Lung microvascular endothelial cell (primary cell): ENCODE measurements around the gene RAB6A. TPM values are rescaled to one million over a fixed set of nuclear protein-coding genes. Genes with fewer than 3 reads are reported as not detected.
"Not testable (repeated sequence)": the region's sequence is repeated elsewhere in the genome, so short reads cannot be mapped to it uniquely, and the experiment has no call there.

Experiments used
- DNase-seq, 2 donors: peaks; one replicate each; pipeline versions ENCODE4 v3.0.0 to v3.0.0-alpha.2; 2010; ENCODE audit warnings: low read depth in 2 of 2
- total RNA-seq: library from RNA; depleted of rRNA; stranded (reverse); fragments of >200 nt; gene quantifications from 2 replicates; pipeline ENCODE4 v1.2.1, GENCODE V29; 2014

The RAB6A gene
- total RNA-seq, 1 donor from 2014 or later, result 101 TPM

GRCh38 chr11:73726825-73727224, 34.0 kb downstream of the RAB6A start:
- DNase-seq, result no peak

- no peak for DNase-seq
Observed at GRCh38 chr11:73717136-73717535, 43.7 kb downstream of the RAB6A start.

- DNase-seq, result peak; percentile 18 to 30
Observed at GRCh38 chr11:73716153-73717056, 44.5 kb downstream of the RAB6A start.

GRCh38 chr11:73715541-73715940, 45.3 kb downstream of the RAB6A start:
- DNase-seq, result no peak

- DNase-seq, result no peak
Observed at GRCh38 chr11:73710964-73711363, 49.9 kb downstream of the RAB6A start.

- DNase-seq, result no peak
Observed at GRCh38 chr11:73705053-73705452, 55.8 kb downstream of the RAB6A start.

GRCh38 chr11:73693899-73694525, 66.9 kb downstream of the RAB6A start:
- DNase-seq, result no peak

GRCh38 chr11:73680687-73681086, 80.2 kb downstream of the RAB6A start:
- no peak for DNase-seq

GRCh38 chr11:73676552-73676951, 84.3 kb downstream of the RAB6A start:
- not testable (repeated sequence) for DNase-seq

GRCh38 chr11:73671701-73672100, 89.2 kb downstream of the RAB6A start:
- DNase-seq, result no peak

- no peak for DNase-seq
Observed at GRCh38 chr11:73670808-73671207, 90.1 kb downstream of the RAB6A start.

- no peak for DNase-seq
Observed at GRCh38 chr11:73667891-73668290, 93.0 kb downstream of the RAB6A start.

GRCh38 chr11:73664877-73665276, 96.0 kb downstream of the RAB6A start:
- no peak for DNase-seq

- no peak for DNase-seq
Observed at GRCh38 chr11:73663604-73664495, 97.0 kb downstream of the RAB6A start.

GRCh38 chr11:73662445-73663157, 98.3 kb downstream of the RAB6A start:
- DNase-seq, result no peak

GRCh38 chr11:73661035-73661628, 99.7 kb downstream of the RAB6A start:
- peak; percentile 79 to 81 for DNase-seq

- no peak for DNase-seq
Observed at GRCh38 chr11:73660497-73661034, 100.3 kb downstream of the RAB6A start.

- DNase-seq, result no peak
Observed at GRCh38 chr11:73659961-73660360, 100.9 kb downstream of the RAB6A start.

- DNase-seq, result no peak
Observed at GRCh38 chr11:73656985-73657384, 103.9 kb downstream of the RAB6A start.

- no peak for DNase-seq
Observed at GRCh38 chr11:73655686-73656085, 105.2 kb downstream of the RAB6A start.
